ENCODE measurements around the gene RBM23. TPM values are rescaled to one million over a fixed set of nuclear protein-coding genes. Genes with fewer than 3 reads are reported as not detected.
A peak's percentile ranks its signal among the peaks of the same experiment; 100 is the strongest.

Gene RBM23
- total and polyA plus RNA-seq, 9 of the 15 experiments (the other 6 are each of a cell fraction or from before 2014, with no cell fraction given): 46.0 to 102 (median 58.5) TPM

DNA sequence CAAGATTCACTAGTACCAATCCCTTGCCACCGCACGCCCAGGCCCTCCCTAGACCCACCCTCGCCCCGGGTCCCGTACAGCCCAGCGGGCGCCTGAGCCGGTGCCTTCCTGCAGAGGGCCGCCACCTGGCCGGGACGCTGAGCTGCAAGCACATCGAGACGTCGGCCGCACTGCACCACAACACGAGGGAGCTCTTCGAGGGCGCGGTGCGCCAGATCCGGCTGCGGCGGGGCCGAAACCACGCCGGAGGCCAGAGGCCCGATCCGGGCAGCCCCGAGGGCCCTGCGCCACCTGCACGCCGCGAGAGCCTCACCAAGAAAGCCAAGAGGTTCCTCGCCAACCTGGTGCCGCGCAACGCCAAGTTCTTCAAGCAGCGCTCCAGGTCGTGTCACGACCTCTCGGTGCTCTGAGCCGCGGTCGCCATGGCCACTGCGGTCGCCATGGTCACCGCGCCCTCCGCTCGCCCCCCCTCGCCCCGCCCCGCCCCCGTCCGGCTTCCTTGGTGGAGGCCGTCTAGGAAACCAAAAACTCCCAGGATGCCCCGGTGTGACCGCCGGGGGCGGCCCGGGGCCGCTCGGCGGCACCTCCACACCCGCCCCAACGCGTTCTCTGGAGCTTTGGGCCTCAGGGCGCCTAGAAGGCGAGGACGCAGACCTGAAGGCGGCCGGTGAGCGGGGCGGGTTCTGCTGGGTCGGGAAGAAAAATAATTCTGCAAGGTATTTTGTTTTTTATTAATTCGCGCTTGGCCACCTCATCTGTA, 32.3 kb downstream of the RBM23 start (continued):
- TF ChIP-seq, protein P1, sequence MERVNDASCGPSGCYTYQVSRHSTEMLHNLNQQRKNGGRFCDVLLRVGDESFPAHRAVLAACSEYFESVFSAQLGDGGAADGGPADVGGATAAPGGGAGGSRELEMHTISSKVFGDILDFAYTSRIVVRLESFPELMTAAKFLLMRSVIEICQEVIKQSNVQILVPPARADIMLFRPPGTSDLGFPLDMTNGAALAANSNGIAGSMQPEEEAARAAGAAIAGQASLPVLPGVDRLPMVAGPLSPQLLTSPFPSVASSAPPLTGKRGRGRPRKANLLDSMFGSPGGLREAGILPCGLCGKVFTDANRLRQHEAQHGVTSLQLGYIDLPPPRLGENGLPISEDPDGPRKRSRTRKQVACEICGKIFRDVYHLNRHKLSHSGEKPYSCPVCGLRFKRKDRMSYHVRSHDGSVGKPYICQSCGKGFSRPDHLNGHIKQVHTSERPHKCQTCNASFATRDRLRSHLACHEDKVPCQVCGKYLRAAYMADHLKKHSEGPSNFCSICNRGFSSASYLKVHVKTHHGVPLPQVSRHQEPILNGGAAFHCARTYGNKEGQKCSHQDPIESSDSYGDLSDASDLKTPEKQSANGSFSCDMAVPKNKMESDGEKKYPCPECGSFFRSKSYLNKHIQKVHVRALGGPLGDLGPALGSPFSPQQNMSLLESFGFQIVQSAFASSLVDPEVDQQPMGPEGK (CRISPR knock-in tag; IDR thresholded peaks at IDR 0.05; ENCODE audit: borderline replicate concordance): no peak
- TF ChIP-seq BRF1 (IDR thresholded peaks at IDR 0.05; ENCODE audit: borderline replicate concordance, extremely low read depth, insufficient read length) (no peak), ARID2 (IDR thresholded peaks at IDR 0.05) (no peak), MECOM (CRISPR knock-in tag; IDR thresholded peaks at IDR 0.05) (no peak), ZNF445 (CRISPR knock-in tag; IDR thresholded peaks at IDR 0.05; ENCODE audit: low read depth) (no peak), NONO (IDR thresholded peaks at IDR 0.05; ENCODE audit: low read depth in 2 of 2, low read length in 1 of 2) (no peak), ZNF717 (CRISPR knock-in tag; IDR thresholded peaks at IDR 0.05) (no peak), ZC3H8 (IDR thresholded peaks at IDR 0.05) (no peak), MTA2 (IDR thresholded peaks at IDR 0.05; ENCODE audit: low read depth) (no peak), TFAM (CRISPR knock-in tag; conservative IDR thresholded peaks at IDR 0.05) (no peak), ZNF584 (CRISPR knock-in tag; IDR thresholded peaks at IDR 0.05; ENCODE audit: low read depth) (no peak), TEAD1 (CRISPR knock-in tag; IDR thresholded peaks at IDR 0.05) (peak in 1 of 2 experiments; percentile 41; a peak in 1 of 4 replicates), GATAD2A (IDR thresholded peaks at IDR 0.05) (no peak), ILK (tag; IDR thresholded peaks at IDR 0.05; ENCODE audit: borderline replicate concordance, low read depth) (no peak), ZNF583 (CRISPR knock-in tag; IDR thresholded peaks at IDR 0.05) (no peak), NFE2L1 (tag; IDR thresholded peaks at IDR 0.05; ENCODE audit: borderline replicate concordance, low read depth) (no peak), CHD1 (IDR thresholded peaks at IDR 0.05; ENCODE audit: low read length) (peak; percentile 75)
- TF ChIP-seq, protein P2, sequence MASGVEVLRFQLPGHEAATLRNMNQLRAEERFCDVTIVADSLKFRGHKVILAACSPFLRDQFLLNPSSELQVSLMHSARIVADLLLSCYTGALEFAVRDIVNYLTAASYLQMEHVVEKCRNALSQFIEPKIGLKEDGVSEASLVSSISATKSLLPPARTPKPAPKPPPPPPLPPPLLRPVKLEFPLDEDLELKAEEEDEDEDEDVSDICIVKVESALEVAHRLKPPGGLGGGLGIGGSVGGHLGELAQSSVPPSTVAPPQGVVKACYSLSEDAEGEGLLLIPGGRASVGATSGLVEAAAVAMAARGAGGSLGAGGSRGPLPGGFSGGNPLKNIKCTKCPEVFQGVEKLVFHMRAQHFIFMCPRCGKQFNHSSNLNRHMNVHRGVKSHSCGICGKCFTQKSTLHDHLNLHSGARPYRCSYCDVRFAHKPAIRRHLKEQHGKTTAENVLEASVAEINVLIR (CRISPR knock-in tag; IDR thresholded peaks at IDR 0.05): no peak
- TF ChIP-seq, protein P3, sequence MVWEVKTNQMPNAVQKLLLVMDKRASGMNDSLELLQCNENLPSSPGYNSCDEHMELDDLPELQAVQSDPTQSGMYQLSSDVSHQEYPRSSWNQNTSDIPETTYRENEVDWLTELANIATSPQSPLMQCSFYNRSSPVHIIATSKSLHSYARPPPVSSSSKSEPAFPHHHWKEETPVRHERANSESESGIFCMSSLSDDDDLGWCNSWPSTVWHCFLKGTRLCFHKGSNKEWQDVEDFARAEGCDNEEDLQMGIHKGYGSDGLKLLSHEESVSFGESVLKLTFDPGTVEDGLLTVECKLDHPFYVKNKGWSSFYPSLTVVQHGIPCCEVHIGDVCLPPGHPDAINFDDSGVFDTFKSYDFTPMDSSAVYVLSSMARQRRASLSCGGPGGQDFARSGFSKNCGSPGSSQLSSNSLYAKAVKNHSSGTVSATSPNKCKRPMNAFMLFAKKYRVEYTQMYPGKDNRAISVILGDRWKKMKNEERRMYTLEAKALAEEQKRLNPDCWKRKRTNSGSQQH (CRISPR knock-in tag; IDR thresholded peaks at IDR 0.05): no peak
- TF ChIP-seq, protein P4, sequence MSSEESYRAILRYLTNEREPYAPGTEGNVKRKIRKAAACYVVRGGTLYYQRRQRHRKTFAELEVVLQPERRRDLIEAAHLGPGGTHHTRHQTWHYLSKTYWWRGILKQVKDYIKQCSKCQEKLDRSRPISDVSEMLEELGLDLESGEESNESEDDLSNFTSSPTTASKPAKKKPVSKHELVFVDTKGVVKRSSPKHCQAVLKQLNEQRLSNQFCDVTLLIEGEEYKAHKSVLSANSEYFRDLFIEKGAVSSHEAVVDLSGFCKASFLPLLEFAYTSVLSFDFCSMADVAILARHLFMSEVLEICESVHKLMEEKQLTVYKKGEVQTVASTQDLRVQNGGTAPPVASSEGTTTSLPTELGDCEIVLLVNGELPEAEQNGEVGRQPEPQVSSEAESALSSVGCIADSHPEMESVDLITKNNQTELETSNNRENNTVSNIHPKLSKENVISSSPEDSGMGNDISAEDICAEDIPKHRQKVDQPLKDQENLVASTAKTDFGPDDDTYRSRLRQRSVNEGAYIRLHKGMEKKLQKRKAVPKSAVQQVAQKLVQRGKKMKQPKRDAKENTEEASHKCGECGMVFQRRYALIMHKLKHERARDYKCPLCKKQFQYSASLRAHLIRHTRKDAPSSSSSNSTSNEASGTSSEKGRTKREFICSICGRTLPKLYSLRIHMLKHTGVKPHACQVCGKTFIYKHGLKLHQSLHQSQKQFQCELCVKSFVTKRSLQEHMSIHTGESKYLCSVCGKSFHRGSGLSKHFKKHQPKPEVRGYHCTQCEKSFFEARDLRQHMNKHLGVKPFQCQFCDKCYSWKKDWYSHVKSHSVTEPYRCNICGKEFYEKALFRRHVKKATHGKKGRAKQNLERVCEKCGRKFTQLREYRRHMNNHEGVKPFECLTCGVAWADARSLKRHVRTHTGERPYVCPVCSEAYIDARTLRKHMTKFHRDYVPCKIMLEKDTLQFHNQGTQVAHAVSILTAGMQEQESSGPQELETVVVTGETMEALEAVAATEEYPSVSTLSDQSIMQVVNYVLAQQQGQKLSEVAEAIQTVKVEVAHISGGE (CRISPR knock-in tag; IDR thresholded peaks at IDR 0.05): peak in 1 of 3 experiments; percentile 54; a peak in 2 of 6 replicates

Measured in K562 (cell line).